Astrocyte (in vitro differentiated cells and primary cell): ENCODE results near the gene RNF149.

Experiments
- CTCF ChIP-seq: IDR thresholded peaks from 2 replicates; pipeline ENCODE4 v1.5.1; 2011; ENCODE audit warnings: low read depth, mild to moderate bottlenecking, inconsistent platforms, low read length, moderate library complexity; ENCODE audit not compliant: insufficient read depth
- EZH2 ChIP-seq: IDR thresholded peaks from 2 replicates; pipeline ENCODE4 v1.6.1; 2012; ENCODE audit warnings: mild to moderate bottlenecking, low read length, inconsistent platforms; ENCODE audit not compliant: insufficient read depth

GRCh38 chr2:101258804-101259203 lies 49.7 kb downstream of the RNF149 start:
- TF ChIP-seq CTCF: no peak
- TF ChIP-seq EZH2: no peak
